CD14-positive monocyte (primary cell): ENCODE measurements around the gene RTL1. TPM values are rescaled to one million over a fixed set of nuclear protein-coding genes. Genes with fewer than 3 reads are reported as not detected.

Source experiments
- DNase-seq, 3 donors: peaks; one replicate each; pipeline ENCODE4 v3.0.0-alpha.2; 2011 to 2022
- H2AFZ ChIP-seq: 2 replicates; pipeline ENCODE4 v1.6.0; 2012; ENCODE audit warnings: mild to moderate bottlenecking, low read depth, low read length, inconsistent platforms; ENCODE audit not compliant: insufficient read depth, poor library complexity, severe bottlenecking
- H3K27ac ChIP-seq, 2 donors: 1 replicate in 1 of 2; 2 replicates in 1 of 2; pipeline ENCODE4 v1.5.1; 2012 to 2013; ENCODE audit warnings: low read length in 2 of 2, control low read depth in 1 of 2, inconsistent platforms in 1 of 2, low read depth in 1 of 2, mild to moderate bottlenecking in 1 of 2
- H3K27me3 ChIP-seq, 2 donors: one replicate each; pipeline versions ENCODE4 v1.6.0 to v1.6.1; 2011 to 2013; ENCODE audit warnings: low read length in 2 of 2; ENCODE audit not compliant: control insufficient read depth in 2 of 2, insufficient read depth in 2 of 2
- H3K36me3 ChIP-seq, 2 donors: replicated peaks in 1 of 2; 1 replicate in 1 of 2; 2 replicates in 1 of 2; pipeline versions ENCODE4 v1.5.1 to v1.6.1; 2012 to 2013; ENCODE audit warnings: low read length in 2 of 2, control low read depth in 1 of 2, inconsistent platforms in 1 of 2, mild to moderate bottlenecking in 1 of 2; ENCODE audit not compliant: insufficient read depth in 2 of 2, control insufficient read depth in 1 of 2
- H3K4me1 ChIP-seq, 2 donors: 1 replicate in 1 of 2; 2 replicates in 1 of 2; pipeline versions ENCODE4 v1.5.1 to v1.6.1; 2012 to 2013; ENCODE audit warnings: low read length in 2 of 2, control low read depth in 1 of 2, inconsistent platforms in 1 of 2, mild to moderate bottlenecking in 1 of 2, moderate library complexity in 1 of 2; ENCODE audit not compliant: insufficient read depth in 2 of 2, control insufficient read depth in 1 of 2
- H3K4me2 ChIP-seq: replicated peaks from 2 replicates; pipeline ENCODE3; 2012; ENCODE audit warnings: low read length, moderate library complexity, mild to moderate bottlenecking; ENCODE audit not compliant: poor library complexity, severe bottlenecking; ENCODE audit errors: extremely low read depth
- H3K4me3 ChIP-seq, 3 experiments: fragments of 200-600 bp in 1 of 3; sonication (generic) in 1 of 3; replicated peaks in 1 of 3; 1 replicate in 2 of 3; 2 replicates in 1 of 3; pipeline ENCODE4 v1.5.1; 2011 to 2013; ENCODE audit warnings: low read length in 3 of 3, mild to moderate bottlenecking in 3 of 3, control low read depth in 2 of 3, low read depth in 2 of 3, inconsistent platforms in 1 of 3, moderate library complexity in 1 of 3
- H3K79me2 ChIP-seq: 2 replicates; pipeline ENCODE4 v1.6.0; 2012; ENCODE audit warnings: mild to moderate bottlenecking, control low read depth, inconsistent platforms, low read length, moderate library complexity; ENCODE audit not compliant: insufficient read depth
- H3K9ac ChIP-seq: 2 replicates; pipeline ENCODE4 v1.6.0; 2017; ENCODE audit warnings: low read length, mild to moderate bottlenecking; ENCODE audit not compliant: insufficient read depth, poor library complexity, severe bottlenecking
- H3K9me3 ChIP-seq, 2 donors: replicated peaks in 1 of 2; 1 replicate in 1 of 2; 2 replicates in 1 of 2; pipeline versions ENCODE4 v1.5.1 to v1.6.1; 2012 to 2013; ENCODE audit warnings: low read length in 2 of 2, control low read depth in 1 of 2; ENCODE audit not compliant: control insufficient read depth in 1 of 2, insufficient read depth in 1 of 2
- H4K20me1 ChIP-seq: 2 replicates; pipeline ENCODE4 v1.6.0; 2012; ENCODE audit warnings: mild to moderate bottlenecking, low read length, control low read depth, moderate library complexity; ENCODE audit not compliant: insufficient read depth
- H3K27ac Mint-ChIP-seq, 7 donors: one replicate each; pipeline ENCODE4 v1.8.0; 2020; ENCODE audit warnings: mild to moderate bottlenecking in 7 of 7, mixed read lengths in 7 of 7, moderate library complexity in 6 of 7, inconsistent platforms in 2 of 7
- H3K27me3 Mint-ChIP-seq, 3 donors: one replicate each; pipeline ENCODE4 v1.8.0; 2021 to 2022; ENCODE audit warnings: low read depth in 3 of 3, mild to moderate bottlenecking in 3 of 3, mixed read lengths in 3 of 3, moderate library complexity in 3 of 3, inconsistent platforms in 1 of 3
- H3K36me3 Mint-ChIP-seq, 2 donors: one replicate each; pipeline ENCODE4 v1.8.0; 2020; ENCODE audit warnings: mixed read lengths in 2 of 2, inconsistent platforms in 1 of 2, mild to moderate bottlenecking in 1 of 2
- H3K4me1 Mint-ChIP-seq: one replicate; pipeline ENCODE4 v1.8.0; 2020; ENCODE audit warnings: mild to moderate bottlenecking, mixed read lengths
- H3K4me3 Mint-ChIP-seq, 2 donors: one replicate each; pipeline ENCODE4 v1.8.0; 2020; ENCODE audit warnings: mild to moderate bottlenecking in 2 of 2, mixed read lengths in 2 of 2, moderate library complexity in 1 of 2
- H3K9me3 Mint-ChIP-seq, 7 donors: one replicate each; pipeline ENCODE4 v1.8.0; 2020 to 2022; ENCODE audit warnings: mixed read lengths in 7 of 7, mild to moderate bottlenecking in 6 of 7, moderate library complexity in 6 of 7, inconsistent platforms in 2 of 7
- WGBS: methylation state at CpG from one replicate; pipeline ENCODE4 v1.1.5; 2013; ENCODE audit warnings: missing lambda C conversion rate; ENCODE audit not compliant: insufficient coverage; 5-methylcytosine and 5-hydroxymethylcytosine counted together
- intact Hi-C, 2 donors: fragments of 100-400 bp; cut with micrococcal nuclease; formaldehyde crosslinking; loops; one replicate each; pipeline versions ENCODE4 v1.15.0 to v1.15.1; 2023
- polyA plus RNA-seq, 3 donors: library from polyadenylated mRNA; depleted of rRNA in 1 of 3; unstranded in 2 of 3; stranded (reverse) in 1 of 3; fragments of 300-500 nt in 2 of 3; fragments of >200 nt in 1 of 3; fragmentation: Illumina TruSeq in 2 of 3; gene quantifications; 1 replicate in 2 of 3; 2 replicates in 1 of 3; pipeline ENCODE4 v1.2.3, GENCODE V29; 2012 to 2021
- TF ChIP-seq, protein P1 (sequence below): fragments of 200-600 bp; IDR thresholded peaks from one replicate; pipeline ENCODE4 v1.8.0; 2022; ENCODE audit warnings: antibody characterized with exemption, mild to moderate bottlenecking

The RTL1 gene
- polyA plus RNA-seq, 3 donors: not detected

- Histone ChIP-seq H2AFZ (no peak overlapping the region), H3K27me3 (peaks cover 1 to 14% of the 10 kb centered on the region in 2 donors), H3K36me3 (no peaks in the 10 kb centered on the region), H3K4me1 (no peaks in the 10 kb centered on the region), H4K20me1 (no peaks in the 10 kb centered on the region), H3K9ac (no peak overlapping the region), H3K9me3 (no peaks in the 10 kb centered on the region), H3K4me3 (no peak overlapping the region), H3K4me2 (no peak overlapping the region), H3K27ac (no peak overlapping the region), H3K79me2 (no peaks in the 10 kb centered on the region)
- TF ChIP-seq, protein P1, sequence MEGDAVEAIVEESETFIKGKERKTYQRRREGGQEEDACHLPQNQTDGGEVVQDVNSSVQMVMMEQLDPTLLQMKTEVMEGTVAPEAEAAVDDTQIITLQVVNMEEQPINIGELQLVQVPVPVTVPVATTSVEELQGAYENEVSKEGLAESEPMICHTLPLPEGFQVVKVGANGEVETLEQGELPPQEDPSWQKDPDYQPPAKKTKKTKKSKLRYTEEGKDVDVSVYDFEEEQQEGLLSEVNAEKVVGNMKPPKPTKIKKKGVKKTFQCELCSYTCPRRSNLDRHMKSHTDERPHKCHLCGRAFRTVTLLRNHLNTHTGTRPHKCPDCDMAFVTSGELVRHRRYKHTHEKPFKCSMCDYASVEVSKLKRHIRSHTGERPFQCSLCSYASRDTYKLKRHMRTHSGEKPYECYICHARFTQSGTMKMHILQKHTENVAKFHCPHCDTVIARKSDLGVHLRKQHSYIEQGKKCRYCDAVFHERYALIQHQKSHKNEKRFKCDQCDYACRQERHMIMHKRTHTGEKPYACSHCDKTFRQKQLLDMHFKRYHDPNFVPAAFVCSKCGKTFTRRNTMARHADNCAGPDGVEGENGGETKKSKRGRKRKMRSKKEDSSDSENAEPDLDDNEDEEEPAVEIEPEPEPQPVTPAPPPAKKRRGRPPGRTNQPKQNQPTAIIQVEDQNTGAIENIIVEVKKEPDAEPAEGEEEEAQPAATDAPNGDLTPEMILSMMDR: no peak
- H3K4me3 Mint-ChIP-seq: no peak overlapping the region
- no peaks in the 10 kb centered on the region for H3K4me1 Mint-ChIP-seq
- H3K9me3 Mint-ChIP-seq: peaks cover 0 to 3% (median 0%) of the 10 kb centered on the region in 7 donors
- H3K36me3 Mint-ChIP-seq: no peaks in the 10 kb centered on the region
- DNase-seq: no peak
- intact Hi-C loops: no loop called here
- 84% methylated on average over 5 of the region's 6 CpGs for WGBS
- H3K27ac Mint-ChIP-seq: no peak overlapping the region
- H3K27me3 Mint-ChIP-seq: peaks cover 11 to 24% (median 13%) of the 10 kb centered on the region in 3 donors
These were observed 9.1 kb downstream of the RTL1 start for GRCh38 chr14:100894416-100894815.

DNA sequence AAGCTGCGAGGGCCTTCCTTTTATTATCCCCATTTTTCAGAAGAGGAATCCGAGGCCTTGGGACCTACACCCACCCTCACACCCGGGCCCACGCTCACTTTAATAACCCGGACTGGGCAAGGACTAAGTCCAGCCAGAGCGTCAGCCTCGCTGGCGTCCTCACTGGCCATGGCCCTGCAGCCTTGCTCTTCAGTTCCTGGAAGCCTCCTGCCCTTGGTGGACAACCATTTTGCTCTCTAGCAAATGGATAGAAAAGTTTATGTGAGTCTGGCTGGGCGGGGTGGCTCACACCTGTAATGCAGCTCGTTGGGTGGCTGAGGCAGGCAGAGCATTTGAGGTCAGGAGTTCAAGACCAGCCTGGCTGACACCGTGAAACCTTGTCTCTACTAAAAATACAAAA is 9.8 kb downstream of the RTL1 start:
- Mint-ChIP-seq H3K9me3 (no peaks in the 10 kb centered on the region), H3K27ac (no peak overlapping the region), H3K4me1 (no peaks in the 10 kb centered on the region), H3K4me3 (no peak overlapping the region), H3K36me3 (no peaks in the 10 kb centered on the region), H3K27me3 (peaks cover 5 to 17% (median 8%) of the 10 kb centered on the region in 3 donors)
- DNase-seq: no peak
- Histone ChIP-seq H3K27ac (no peak overlapping the region), H3K9ac (no peak overlapping the region), H3K9me3 (no peaks in the 10 kb centered on the region), H3K79me2 (no peaks in the 10 kb centered on the region), H3K36me3 (no peaks in the 10 kb centered on the region), H3K27me3 (peaks cover 0 to 7% of the 10 kb centered on the region in 2 donors), H2AFZ (no peak overlapping the region), H3K4me3 (no peak overlapping the region), H3K4me2 (no peak overlapping the region), H3K4me1 (no peaks in the 10 kb centered on the region), H4K20me1 (no peaks in the 10 kb centered on the region)
- 90% methylated on average over 10 of the region's 11 CpGs for WGBS
- TF ChIP-seq, protein P1: no peak
- intact Hi-C loops: no loop called here
